OCI-LY7 (cell line): ENCODE measurements around the gene OIP5. TPM values are rescaled to one million over a fixed set of nuclear protein-coding genes. Genes with fewer than 3 reads are reported as not detected.
A peak's percentile ranks its signal among the peaks of the same experiment; 100 is the strongest.

Experiments used
- Bru-seq: library from RNA; stranded (reverse); fragments of 400-500 nt; gene quantifications from one replicate; lab custom pipeline; 2021; lab: Mats Ljungman, UMichigan
- BruChase-seq, 2 experiments: library from RNA; stranded (reverse); fragments of 400-500 nt; gene quantifications; one replicate each; lab custom pipeline; 2021; lab: Mats Ljungman, UMichigan
- BruUV-seq: library from RNA; stranded (reverse); fragments of 400-500 nt; replicated peaks from 2 replicates; lab custom pipeline; 2021; lab: Mats Ljungman, UMichigan
- CTCF ChIA-PET: fragments of 300-600 bp; sonication (Branson Sonifier 250); formaldehyde crosslinking; loops from one replicate; lab custom pipeline; 2022; ENCODE audit warnings: antibody characterized with exemption; ENCODE audit not compliant: unreplicated experiment; lab: Charles Lee
- POLR2A ChIA-PET: fragments of 300-600 bp; sonication (Branson Sonifier 250); formaldehyde crosslinking; loops from one replicate; lab custom pipeline; 2022; ENCODE audit warnings: antibody characterized with exemption; lab: Charles Lee
- DNase-seq: peaks from one replicate; pipeline ENCODE4 v3.0.0-alpha.2; 2015; ENCODE audit warnings: low spot score
- H2AFZ ChIP-seq: fragments of 200-600 bp; sonication (generic), shearing (Covaris generic); 2 replicates; pipeline ENCODE4 v1.6.1; 2014; ENCODE audit warnings: mild to moderate bottlenecking, antibody characterized with exemption, low read length, moderate library complexity
- H3K27ac ChIP-seq: fragments of 200-600 bp; sonication (generic); 2 replicates; pipeline ENCODE4 v1.5.1; 2014; ENCODE audit warnings: mixed run types, low read depth, mild to moderate bottlenecking, moderate library complexity, low read length, inconsistent platforms; ENCODE audit not compliant: poor library complexity, severe bottlenecking
- H3K36me3 ChIP-seq: fragments of 200-600 bp; sonication (generic); 2 replicates; pipeline ENCODE4 v1.6.1; 2014; ENCODE audit warnings: mild to moderate bottlenecking, antibody characterized with exemption, low read length, moderate library complexity, mixed read lengths; ENCODE audit not compliant: insufficient read depth
- H3K4me1 ChIP-seq: fragments of 200-600 bp; sonication (generic); 2 replicates; pipeline ENCODE4 v1.5.1; 2014; ENCODE audit warnings: mild to moderate bottlenecking, low read length; ENCODE audit not compliant: insufficient read depth, poor library complexity, severe bottlenecking
- H3K4me2 ChIP-seq: fragments of 200-600 bp; sonication (generic); 2 replicates; pipeline ENCODE4 v1.6.1; 2014; ENCODE audit warnings: mild to moderate bottlenecking, low read length
- H3K4me3 ChIP-seq: fragments of 200-600 bp; sonication (generic); 2 replicates; pipeline ENCODE4 v1.5.1; 2014; ENCODE audit warnings: mild to moderate bottlenecking, low read depth, low read length; ENCODE audit not compliant: poor library complexity, severe bottlenecking
- H3K79me2 ChIP-seq: fragments of 200-600 bp; sonication (generic); 2 replicates; pipeline ENCODE4 v1.6.1; 2016; ENCODE audit warnings: low read depth, mild to moderate bottlenecking, low read length, moderate library complexity, mixed read lengths; ENCODE audit not compliant: insufficient read depth
- H3K9me2 ChIP-seq: fragments of 200-600 bp; sonication (generic); 2 replicates; pipeline ENCODE4 v1.6.1; 2016; ENCODE audit warnings: mild to moderate bottlenecking, low read length, mixed read lengths; ENCODE audit not compliant: insufficient read depth
- H3K9me3 ChIP-seq: fragments of 200-600 bp; sonication (generic); 2 replicates; pipeline ENCODE4 v1.6.1; 2014; ENCODE audit warnings: mild to moderate bottlenecking, mixed run types, low read length, mixed read lengths
- H4K20me1 ChIP-seq: fragments of 200-600 bp; sonication (generic); 2 replicates; pipeline ENCODE4 v1.6.1; 2014; ENCODE audit warnings: mild to moderate bottlenecking, antibody characterized with exemption, low read length, moderate library complexity, mixed read lengths; ENCODE audit not compliant: insufficient read depth
- CTCF ChIP-seq: fragments of 200-600 bp; sonication (generic); conservative IDR thresholded peaks from 2 replicates; pipeline ENCODE4 v1.5.1; 2014; ENCODE audit warnings: mild to moderate bottlenecking, antibody characterized with exemption, low read length, moderate library complexity, mixed read lengths
- EZH2phosphoT487 ChIP-seq: fragments of 200-600 bp; sonication (generic); IDR thresholded peaks from 2 replicates; pipeline ENCODE4 v1.6.1; 2018; ENCODE audit warnings: low read depth, borderline replicate concordance, mild to moderate bottlenecking, mixed run types, antibody characterized with exemption, low read length, moderate library complexity, mixed read lengths
- intact Hi-C: fragments of 100-400 bp; cut with micrococcal nuclease; formaldehyde crosslinking; loops from one replicate; pipeline ENCODE4 v1.10.0; 2022; ENCODE audit not compliant: unreplicated experiment
- long read RNA-seq: library from polyadenylated mRNA; stranded (forward); transcript quantifications from one replicate; pipeline ENCODE4 v2.0.0, GENCODE V29; 2022
- total RNA-seq, 2 experiments: library from RNA; depleted of rRNA in 1 of 2; stranded (reverse); fragments of >200 nt in 1 of 2; shearing (Covaris generic) in 1 of 2; gene quantifications; 2 replicates each; pipeline ENCODE4 v1.2.3, GENCODE V29; 2014 to 2022

OIP5 gene
- total RNA-seq (2014; rRNA removed; shearing (Covaris generic)) (29.4 and 42.5 TPM in 2 replicates), total RNA-seq (2022) (28.4 and 29.9 TPM in 2 replicates), Bru-seq, nascent RNA (percentile 65 among the genes with signal in this experiment), BruChase-seq, experiment 1, labeled RNA remaining after a 6-hour chase (percentile 73 among the genes with signal in this experiment), BruChase-seq, experiment 2, labeled RNA remaining after a 2-hour chase (percentile 69 among the genes with signal in this experiment)
- long read RNA-seq, transcript OIP5-201 (5 exons, 1,236 nt): major isoform, 76 of 88 reads
- long read RNA-seq, partial matches to known transcripts: 3 of 88 reads
- long read RNA-seq, other reads (novel, unspliced or antisense): 7 of 88 reads

- H4K20me1 ChIP-seq: peaks cover 6% of the 10 kb centered on the region; the same call in 1 of the 2 replicates
- DNase-seq: peak; percentile 100
- BruUV-seq: no TSS peak
Observed at GRCh38 chr15:41332194-41333025, at the start of gene OIP5, which contains the start of gene NUSAP1. Gene OIP5 (minus strand): TSS chr15:41332591. CDS start chr15:41332561, 30 bp downstream. Gene NUSAP1 (plus strand): TSS chr15:41332881. CDS start chr15:41332958, 77 bp downstream.

GRCh38 chr15:41377978-41378377 is 45.6 kb upstream of the OIP5 start:
- POLR2A ChIA-PET: no interaction called here

More at GRCh38 chr15:41332194-41333025, at the start of gene OIP5, which contains the start of gene NUSAP1:
- POLR2A ChIA-PET: interaction anchor here (0.5 to 2.1 kb wide), 12 partner anchors 11 to 937 kb away, joined by 3 to 8 read pairs (median 3); partner anchors contain the start of genes CCDC32 and CHP1
- no peaks in the 10 kb centered on the region for H3K9me2 ChIP-seq
- TF ChIP-seq EZH2phosphoT487 (no peak), CTCF (peak; percentile 64)
- H3K79me2 ChIP-seq: peaks cover 59% of the 10 kb centered on the region
- peak within 1 kb of the TSS; percentile 73; the same call in 1 of the 2 replicates for H2AFZ ChIP-seq
- H3K27ac ChIP-seq: peak within 1 kb of the TSS; percentile 90
- no peaks in the 10 kb centered on the region for H3K9me3 ChIP-seq
- H3K4me1 ChIP-seq: peaks cover 26% of the 10 kb centered on the region
- H3K36me3 ChIP-seq: peaks cover 42% of the 10 kb centered on the region
- peak within 1 kb of the TSS; percentile 79 for H3K4me3 ChIP-seq
- CTCF ChIA-PET: interaction anchor here (0.6 to 0.9 kb wide), 2 partner anchors 65 to 464 kb away, joined by 3 to 5 read pairs; no protein-coding TSS in a partner anchor
- H3K4me2 ChIP-seq: peak within 1 kb of the TSS; percentile 84
- intact Hi-C loops: loop anchor here (1.0 to 10.0 kb wide), 6 partner anchors 49 to 768 kb away; partner anchors contain the start of genes CCDC32, CHAC1, CHP1 and INO80

More at GRCh38 chr15:41377978-41378377, 45.6 kb upstream of the OIP5 start:
- Histone ChIP-seq H3K79me2 (no peaks in the 10 kb centered on the region), H2AFZ (no peak overlapping the region), H3K36me3 (peaks cover 85% of the 10 kb centered on the region), H3K4me2 (no peak overlapping the region), H3K9me3 (no peaks in the 10 kb centered on the region), H4K20me1 (no peaks in the 10 kb centered on the region), H3K9me2 (no peaks in the 10 kb centered on the region), H3K4me1 (no peaks in the 10 kb centered on the region), H3K27ac (no peak overlapping the region), H3K4me3 (no peak overlapping the region)
- intact Hi-C loops: no loop called here
- CTCF ChIA-PET: interaction anchor here (0.5 kb wide), 1 partner anchor 178 kb away, joined by 3 read pairs; no protein-coding TSS in a partner anchor
- no peak for DNase-seq
- no peak for TF ChIP-seq CTCF
- TF ChIP-seq EZH2phosphoT487: no peak
- BruUV-seq: no TSS peak
